M059J (cell line): ENCODE results near the gene MYADM. TPM values are rescaled to one million over a fixed set of nuclear protein-coding genes. Genes with fewer than 3 reads are reported as not detected.

Experiments used
- DNase-seq: peaks from one replicate; pipeline ENCODE4 v3.0.0-alpha.2; 2012; ENCODE audit warnings: low read depth
- total RNA-seq: library from RNA; depleted of rRNA; stranded (reverse); fragments of >200 nt; shearing (Covaris generic); gene quantifications from 2 replicates; pipeline ENCODE4 v1.2.3, GENCODE V29; 2014; rRNA removed

Gene MYADM
- total RNA-seq, 1 experiment from 2014 or later = 41.1 TPM

DNA sequence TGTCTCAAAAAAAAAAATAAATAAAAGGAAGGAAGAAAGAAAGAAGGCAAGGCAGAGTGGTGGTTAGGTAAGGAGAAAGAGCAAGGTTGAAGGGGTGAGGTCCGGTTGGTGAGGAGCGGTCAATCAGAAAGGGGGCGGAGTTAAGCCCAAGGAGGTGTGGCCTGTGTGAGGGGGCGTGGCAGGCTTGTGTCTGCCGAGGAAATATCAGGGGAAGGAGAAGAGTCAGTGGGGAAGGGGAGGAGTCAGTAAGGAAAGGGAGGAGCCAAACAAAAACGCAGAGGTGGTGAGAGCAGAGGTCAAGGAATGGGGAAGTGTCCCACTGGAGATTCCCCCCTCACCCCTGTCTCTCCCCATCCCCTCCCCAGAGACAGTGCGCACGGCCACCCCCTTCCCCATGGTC is 47.3 kb downstream of the MYADM start:
- no peak for DNase-seq

DNA sequence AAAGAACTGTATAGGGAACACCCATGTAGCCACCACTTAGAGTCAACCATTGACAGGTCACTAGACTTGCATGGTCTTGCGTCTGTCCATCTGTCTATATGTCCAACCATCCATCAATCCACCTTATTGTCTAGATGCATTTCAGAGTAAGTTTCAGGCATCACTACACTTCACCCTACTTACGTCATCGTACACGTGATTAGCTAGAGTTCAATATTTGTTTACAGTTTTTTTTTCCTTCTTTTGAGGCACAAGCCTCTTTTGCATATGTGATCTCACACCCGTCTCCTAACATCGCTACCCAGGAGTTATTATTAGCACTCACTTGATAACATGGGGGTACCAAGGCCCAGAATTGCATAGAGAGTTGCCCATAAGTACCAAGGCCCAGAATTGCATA is 48.3 kb downstream of the MYADM start:
- DNase-seq = no peak

GRCh38 chr19:53917356-53917755 is 49.7 kb downstream of the MYADM start:
- DNase-seq = no peak

Other genes starting within 250 kb of the MYADM start
- not detected in 2 replicates for gene DPRX, start 235.9 kb upstream of the MYADM start, total RNA-seq
- not detected in 2 replicates for gene NLRP12, start 43.6 kb upstream of the MYADM start, total RNA-seq
- gene PRKCG, start 14.3 kb downstream of the MYADM start, total RNA-seq = not detected in 2 replicates
- gene CACNG7, start 41.4 kb downstream of the MYADM start, total RNA-seq = not detected in 2 replicates
- gene CACNG8, start 95.1 kb downstream of the MYADM start, total RNA-seq = 0.15 TPM in 1 of 2 replicates, not detected in the other
- gene CACNG6, start 123.8 kb downstream of the MYADM start, total RNA-seq = 0.07 and 0.12 TPM in 2 replicates
- gene VSTM1, start 196.0 kb downstream of the MYADM start, total RNA-seq = not detected in 2 replicates
- not detected in 2 replicates for gene TARM1, start 213.5 kb downstream of the MYADM start, total RNA-seq
- not detected in 2 replicates for gene OSCAR, start 232.9 kb downstream of the MYADM start, total RNA-seq
- gene NDUFA3, start 235.0 kb downstream of the MYADM start, total RNA-seq = 38.5 and 51.0 TPM in 2 replicates
- 14.7 and 23.5 TPM in 2 replicates for gene TFPT, start 247.8 kb downstream of the MYADM start, total RNA-seq
- gene PRPF31, start 247.9 kb downstream of the MYADM start, total RNA-seq = 68.7 and 90.2 TPM in 2 replicates